ENCODE measurements around the gene ATG2B.

Gene ATG2B

GRCh38 chr14:96309896-96310330, 53.2 kb downstream of the ATG2B start:
- in situ Hi-C loops (cut with HindIII; ENCODE audit: low sequenced_read_pairs): no loop called here

- in situ Hi-C loops (cut with HindIII; ENCODE audit: low sequenced_read_pairs): no loop called here
Measured at GRCh38 chr14:96309133-96309895, 53.8 kb downstream of the ATG2B start.

- in situ Hi-C loops (cut with HindIII; ENCODE audit: low sequenced_read_pairs): no loop called here
Measured at GRCh38 chr14:96307434-96307833, 55.7 kb downstream of the ATG2B start.

- in situ Hi-C loops (cut with HindIII; ENCODE audit: low sequenced_read_pairs): loop anchor here (5.0 kb wide), 1 partner anchor 52 kb away; no protein-coding TSS in a partner anchor
Measured at GRCh38 chr14:96304956-96305355, 58.2 kb downstream of the ATG2B start.

GRCh38 chr14:96303981-96304380, 59.2 kb downstream of the ATG2B start:
- in situ Hi-C loops (cut with HindIII; ENCODE audit: low sequenced_read_pairs): loop anchor here (5.0 kb wide), 1 partner anchor 53 kb away; no protein-coding TSS in a partner anchor

GRCh38 chr14:96299441-96299840, 63.7 kb downstream of the ATG2B start:
- in situ Hi-C loops (cut with HindIII; ENCODE audit: low sequenced_read_pairs): no loop called here

GRCh38 chr14:96297997-96298515, 65.1 kb downstream of the ATG2B start:
- in situ Hi-C loops (cut with HindIII; ENCODE audit: low sequenced_read_pairs): no loop called here

- in situ Hi-C loops (cut with HindIII; ENCODE audit: low sequenced_read_pairs): no loop called here
Measured at GRCh38 chr14:96297000-96297399, 66.1 kb downstream of the ATG2B start.

- in situ Hi-C loops (cut with HindIII; ENCODE audit: low sequenced_read_pairs): no loop called here
Measured at GRCh38 chr14:96294246-96294645, 68.9 kb downstream of the ATG2B start.

- in situ Hi-C loops (cut with HindIII; ENCODE audit: low sequenced_read_pairs): no loop called here
Measured at GRCh38 chr14:96287856-96288255, 75.3 kb downstream of the ATG2B start.

GRCh38 chr14:96286251-96286650, 76.9 kb downstream of the ATG2B start:
- in situ Hi-C loops (cut with HindIII; ENCODE audit: low sequenced_read_pairs): no loop called here

- in situ Hi-C loops (cut with HindIII; ENCODE audit: low sequenced_read_pairs): no loop called here
Measured at GRCh38 chr14:96285667-96286066, 77.5 kb downstream of the ATG2B start.

- in situ Hi-C loops (cut with HindIII; ENCODE audit: low sequenced_read_pairs): no loop called here
Measured at GRCh38 chr14:96284430-96284829, 78.7 kb downstream of the ATG2B start.

GRCh38 chr14:96284008-96284407, 79.1 kb downstream of the ATG2B start:
- in situ Hi-C loops (cut with HindIII; ENCODE audit: low sequenced_read_pairs): no loop called here

- in situ Hi-C loops (cut with HindIII; ENCODE audit: low sequenced_read_pairs): no loop called here
Measured at GRCh38 chr14:96281486-96281885, 81.7 kb downstream of the ATG2B start.

GRCh38 chr14:96280104-96280503, 83.0 kb downstream of the ATG2B start:
- in situ Hi-C loops (cut with HindIII; ENCODE audit: low sequenced_read_pairs): no loop called here

GRCh38 chr14:96279564-96279963, 83.6 kb downstream of the ATG2B start:
- in situ Hi-C loops (cut with HindIII; ENCODE audit: low sequenced_read_pairs): no loop called here

GRCh38 chr14:96277890-96278289, 85.3 kb downstream of the ATG2B start:
- in situ Hi-C loops (cut with HindIII; ENCODE audit: low sequenced_read_pairs): no loop called here

GRCh38 chr14:96275177-96276112, 87.7 kb downstream of the ATG2B start:
- in situ Hi-C loops (cut with HindIII; ENCODE audit: low sequenced_read_pairs): no loop called here

GRCh38 chr14:96274543-96274942, 88.6 kb downstream of the ATG2B start:
- in situ Hi-C loops (cut with HindIII; ENCODE audit: low sequenced_read_pairs): loop anchor here (5.0 kb wide), 1 partner anchor 727 kb away; no protein-coding TSS in a partner anchor

GRCh38 chr14:96274122-96274521, 89.0 kb downstream of the ATG2B start:
- in situ Hi-C loops (cut with HindIII; ENCODE audit: low sequenced_read_pairs): loop anchor here (5.0 kb wide), 1 partner anchor 727 kb away; no protein-coding TSS in a partner anchor
